Kidney (tissue), 14 donors: ENCODE data around the gene RIN1. TPM values are rescaled to one million over a fixed set of nuclear protein-coding genes. Genes with fewer than 3 reads are reported as not detected.

Source experiments
- DNase-seq, 5 donors: peaks; one replicate each; pipeline ENCODE4 v3.0.0-alpha.2; 2013 to 2020
- FAIRE-seq: peaks from 2 replicates; lab custom pipeline; 2012; peaks lifted over from hg19 to GRCh38; lab: Jason Lieb, UNC
- H3K27ac ChIP-seq, 2 donors: one replicate each; pipeline ENCODE4 v1.7.0; 2013; ENCODE audit warnings: low read depth in 2 of 2, low read length in 2 of 2, inconsistent platforms in 1 of 2
- H3K27me3 ChIP-seq: one replicate; pipeline ENCODE4 v1.7.1; 2013; ENCODE audit warnings: low read length, inconsistent platforms; ENCODE audit not compliant: control insufficient read depth, insufficient read depth
- H3K36me3 ChIP-seq, 3 donors: one replicate each; pipeline versions ENCODE4 v1.7.0 to v1.7.1; 2013; ENCODE audit warnings: low read length in 3 of 3, control low read depth in 1 of 3, inconsistent platforms in 1 of 3; ENCODE audit not compliant: insufficient read depth in 3 of 3, control insufficient read depth in 2 of 3
- H3K4me1 ChIP-seq, 3 donors: one replicate each; pipeline versions ENCODE4 v1.7.0 to v1.7.1; 2013; ENCODE audit warnings: low read length in 3 of 3, inconsistent platforms in 1 of 3, low read depth in 1 of 3; ENCODE audit not compliant: control insufficient read depth in 2 of 3, insufficient read depth in 2 of 3
- H3K4me3 ChIP-seq, 3 donors: one replicate each; pipeline versions ENCODE4 v1.7.0 to v1.8.1; 2013; ENCODE audit warnings: low read length in 3 of 3, control low read depth in 1 of 3, inconsistent platforms in 1 of 3
- H3K9ac ChIP-seq, 3 donors: one replicate each; pipeline versions ENCODE4 v1.7.0 to v1.7.1; 2013; ENCODE audit warnings: low read length in 3 of 3, control low read depth in 1 of 3, inconsistent platforms in 1 of 3
- H3K9me3 ChIP-seq, 3 donors: one replicate each; pipeline versions ENCODE4 v1.7.0 to v1.7.1; 2013; ENCODE audit warnings: low read length in 3 of 3, control low read depth in 1 of 3, inconsistent platforms in 1 of 3; ENCODE audit not compliant: control insufficient read depth in 2 of 3, insufficient read depth in 1 of 3
- intact Hi-C: fragments of 100-400 bp; cut with DNase I; formaldehyde crosslinking; loops from one replicate; pipeline ENCODE4 v1.11.1; 2022
- polyA plus RNA-seq: library from polyadenylated mRNA; stranded (reverse); fragments of 350-450 nt; fragmentation: Illumina TruSeq; extraction: RNeasy Lipid Tissue Mini Kit (QIAGEN cat#74804); gene quantifications from one replicate; pipeline ENCODE4 v1.2.3, GENCODE V29; 2014; ENCODE audit warnings: low read depth, low replicate concordance; ENCODE audit not compliant: insufficient read depth
- total RNA-seq: library from RNA; stranded (reverse); fragmentation: NEBNext Ultra II Directional; extraction: Animal tissue kit (Norgen Biotek cat#: 25700); gene quantifications from one replicate; pipeline ENCODE4 v1.2.1, GENCODE V29; 2021
- TF ChIP-seq, protein P1 (sequence below): IDR thresholded peaks from 3 replicates; pipeline ENCODE4 v1.5.1; 2012; ENCODE audit warnings: mild to moderate bottlenecking, moderate library complexity, borderline replicate concordance; ENCODE audit not compliant: insufficient read depth; ENCODE audit errors: extremely low read depth
- donor health status: control.
- donor health status: control.
- donor health status: control.
- donor health status: control.
- donor health status: control.
- donor health status: DM: yes; HTN: yes; CAD: no.
- donor health status: Normal renal cell carcinoma (clear cell type).

Gene RIN1
- total and polyA plus RNA-seq, 2 donors from 2014 or later = 2.3 to 9.2 TPM

DNA sequence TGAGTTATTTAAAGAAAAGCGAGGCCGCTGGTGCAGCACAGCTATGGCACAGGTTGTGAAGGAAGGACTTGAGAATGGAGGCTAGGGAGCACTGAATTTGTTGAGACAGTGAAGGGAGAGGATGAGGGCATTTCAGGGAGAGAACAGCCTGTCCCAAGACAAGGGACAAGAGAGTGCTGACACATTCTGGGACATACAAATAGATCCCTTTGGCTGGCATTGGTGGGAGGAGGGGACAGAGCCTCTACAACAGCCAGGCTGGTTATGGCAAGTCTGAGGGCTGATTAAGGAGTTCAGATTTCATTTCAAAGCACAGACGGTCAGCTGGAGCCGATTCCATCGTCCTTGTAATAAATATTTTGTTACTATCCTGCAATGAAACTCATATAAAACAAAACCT is 37.0 kb upstream of the RIN1 start:
- Histone ChIP-seq H3K36me3 (no peaks in the 10 kb centered on the region), H3K9me3 (no peaks in the 10 kb centered on the region), H3K27me3 (no peaks in the 10 kb centered on the region), H3K4me3 (no peak overlapping the region), H3K9ac (no peak overlapping the region), H3K4me1 (peaks cover 0 to 6% (median 0%) of the 10 kb centered on the region in 3 donors), H3K27ac (no peak overlapping the region)
- FAIRE-seq (no peak), DNase-seq (peak in 1 of 5 donors; percentile 33)
- intact Hi-C loops = no loop called here
- TF ChIP-seq, protein P1, sequence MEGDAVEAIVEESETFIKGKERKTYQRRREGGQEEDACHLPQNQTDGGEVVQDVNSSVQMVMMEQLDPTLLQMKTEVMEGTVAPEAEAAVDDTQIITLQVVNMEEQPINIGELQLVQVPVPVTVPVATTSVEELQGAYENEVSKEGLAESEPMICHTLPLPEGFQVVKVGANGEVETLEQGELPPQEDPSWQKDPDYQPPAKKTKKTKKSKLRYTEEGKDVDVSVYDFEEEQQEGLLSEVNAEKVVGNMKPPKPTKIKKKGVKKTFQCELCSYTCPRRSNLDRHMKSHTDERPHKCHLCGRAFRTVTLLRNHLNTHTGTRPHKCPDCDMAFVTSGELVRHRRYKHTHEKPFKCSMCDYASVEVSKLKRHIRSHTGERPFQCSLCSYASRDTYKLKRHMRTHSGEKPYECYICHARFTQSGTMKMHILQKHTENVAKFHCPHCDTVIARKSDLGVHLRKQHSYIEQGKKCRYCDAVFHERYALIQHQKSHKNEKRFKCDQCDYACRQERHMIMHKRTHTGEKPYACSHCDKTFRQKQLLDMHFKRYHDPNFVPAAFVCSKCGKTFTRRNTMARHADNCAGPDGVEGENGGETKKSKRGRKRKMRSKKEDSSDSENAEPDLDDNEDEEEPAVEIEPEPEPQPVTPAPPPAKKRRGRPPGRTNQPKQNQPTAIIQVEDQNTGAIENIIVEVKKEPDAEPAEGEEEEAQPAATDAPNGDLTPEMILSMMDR = no peak

DNA sequence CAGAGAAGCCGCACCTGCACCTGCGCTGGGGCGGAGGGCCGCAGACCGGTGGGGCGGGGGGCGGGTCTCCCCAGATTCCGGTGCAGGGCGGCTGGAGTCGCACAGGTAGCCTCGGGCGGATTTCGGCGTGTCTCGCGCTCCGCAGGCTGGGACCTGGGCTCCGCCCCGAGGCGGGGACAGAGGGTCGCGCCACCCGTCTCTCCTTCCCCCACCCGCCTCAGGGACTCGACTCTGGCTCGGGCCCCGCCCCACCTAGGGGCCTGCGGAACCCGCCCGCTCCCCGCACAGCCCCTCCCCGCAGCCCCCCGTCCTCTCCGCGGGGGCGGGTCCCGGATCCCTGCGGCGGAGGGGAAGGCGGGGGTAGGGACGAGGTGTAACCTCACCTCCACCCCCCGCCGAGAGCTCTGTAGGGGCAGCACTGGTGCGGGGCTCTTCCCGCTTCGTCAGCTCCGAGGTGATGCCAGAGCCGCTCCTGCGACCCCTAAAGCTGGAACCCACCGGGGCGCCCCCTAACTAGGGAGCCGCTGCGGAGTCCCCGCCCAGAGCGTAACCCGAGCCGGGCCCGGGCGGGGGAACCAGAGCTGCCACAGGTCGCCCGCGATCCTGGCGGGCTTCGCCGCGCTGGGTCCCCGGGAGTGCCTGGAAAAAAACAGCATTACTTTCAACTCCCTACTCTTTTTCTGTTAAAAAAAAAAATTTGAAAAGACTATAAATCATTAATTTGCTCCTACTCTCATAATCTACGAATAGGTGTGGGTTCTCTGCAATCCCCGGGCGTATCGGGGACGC is 35.6 kb upstream of the RIN1 start, which contains the start of gene SLC29A2:
Gene SLC29A2 (minus strand): TSS at position 134 of the 789 bp plus-strand sequence. CDS start 169 bp downstream, outside the sequence.
- peak; percentile 93 to 96 (median 96) for DNase-seq
- TF ChIP-seq, protein P1 = no peak
- H3K4me1 ChIP-seq = peaks cover 0 to 6% (median 0%) of the 10 kb centered on the region in 3 donors
- no peaks in the 10 kb centered on the region for H3K9me3 ChIP-seq
- H3K4me3 ChIP-seq = peak within 1 kb of the TSS; percentile 56 to 64 (median 56)
- peaks cover 0 to 4% (median 0%) of the 10 kb centered on the region in 3 donors for H3K36me3 ChIP-seq
- FAIRE-seq = no peak
- peak within 1 kb of the TSS in 2 of 3 donors; percentile 29 to 66 for H3K9ac ChIP-seq
- H3K27ac ChIP-seq = peak within 1 kb of the TSS; percentile 82 to 90
- H3K27me3 ChIP-seq = no peaks in the 10 kb centered on the region
- intact Hi-C loops = no loop called here

DNA sequence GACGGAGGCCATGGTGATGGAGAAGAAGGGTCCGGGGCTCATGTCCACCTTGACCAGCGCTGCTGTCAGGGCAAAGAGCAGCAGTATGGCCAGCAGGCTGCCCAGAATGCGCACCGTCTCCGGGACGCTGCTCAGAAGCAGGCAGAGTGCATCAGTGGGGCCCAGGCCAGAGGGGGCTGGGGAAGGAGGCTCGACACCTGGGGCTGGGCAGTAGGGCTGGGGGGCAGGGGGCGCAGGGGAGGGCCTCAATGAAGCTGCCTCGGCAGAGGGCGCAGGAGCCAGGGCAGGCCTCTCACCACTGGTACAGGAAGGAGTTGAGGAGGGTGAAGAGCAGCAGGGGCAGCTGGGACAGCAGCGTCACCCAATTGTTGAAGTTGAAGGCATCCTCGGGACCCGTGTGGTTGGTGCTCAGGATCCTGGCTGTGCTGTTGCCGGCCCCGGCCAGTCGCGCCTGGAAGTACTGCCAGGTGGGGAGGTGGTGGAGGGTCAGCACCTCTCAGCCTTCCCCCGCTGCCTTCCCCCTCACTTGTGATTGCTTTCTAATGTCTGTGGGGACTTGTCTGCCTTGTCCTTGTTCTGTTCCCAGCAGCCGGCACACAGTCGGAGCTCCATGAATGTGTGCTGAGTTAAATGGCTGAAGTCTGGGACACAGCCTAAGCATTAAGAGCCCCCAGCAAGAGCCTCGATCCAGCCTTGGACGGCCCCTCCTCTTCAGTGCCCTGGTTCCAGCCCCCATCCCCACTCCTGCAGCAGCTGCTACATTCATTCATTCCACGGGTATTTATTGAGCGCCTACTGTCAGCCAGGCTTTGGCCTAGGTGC is 33.0 kb upstream of the RIN1 start:
- H3K27ac ChIP-seq = no peak overlapping the region
- H3K36me3 ChIP-seq = peaks cover 0 to 4% (median 0%) of the 10 kb centered on the region in 3 donors
- TF ChIP-seq, protein P1 = no peak
- no peak overlapping the region for H3K9ac ChIP-seq
- FAIRE-seq = no peak
- H3K9me3 ChIP-seq = no peaks in the 10 kb centered on the region
- intact Hi-C loops = loop anchor here (5.0 kb wide), 1 partner anchor 192 kb away; no protein-coding TSS in a partner anchor
- H3K4me3 ChIP-seq = peak overlapping the region in 1 of 3 donors; percentile 6
- no peak for DNase-seq
- no peaks in the 10 kb centered on the region for H3K27me3 ChIP-seq
- peaks cover 0 to 6% (median 0%) of the 10 kb centered on the region in 3 donors for H3K4me1 ChIP-seq
